HAP-1 (cell line): Measurements from ENCODE around the gene DNAJB12.
"Not testable (repeated sequence)": the region's sequence is repeated elsewhere in the genome, so short reads cannot be mapped to it uniquely, and the experiment has no call there.

Source experiments
- DNase-seq, 2 experiments: peaks; one replicate each; pipeline ENCODE4 v3.0.0-alpha.2; 2016 to 2020; ENCODE audit warnings: low spot score in 2 of 2
- H3K27me3 ChIP-seq: fragments of 250-450 bp; sonication (Bioruptor Pico); 2 replicates; pipeline ENCODE4 v1.5.1; 2020; ENCODE audit warnings: low read depth, mild to moderate bottlenecking, moderate library complexity
- H3K36me3 ChIP-seq: fragments of 250-450 bp; sonication (Bioruptor Pico); replicated peaks from 2 replicates; pipeline ENCODE4 v1.5.1; 2020; ENCODE audit warnings: mild to moderate bottlenecking
- H3K4me1 ChIP-seq: fragments of 250-450 bp; sonication (Bioruptor Pico); 2 replicates; pipeline ENCODE4 v1.5.1; 2020; ENCODE audit warnings: mild to moderate bottlenecking
- H3K4me3 ChIP-seq: fragments of 250-450 bp; sonication (Bioruptor Pico); 2 replicates; pipeline ENCODE4 v1.5.1; 2020; ENCODE audit warnings: mild to moderate bottlenecking, moderate library complexity
- H3K9me3 ChIP-seq: fragments of 250-450 bp; sonication (Bioruptor Pico); 2 replicates; pipeline ENCODE4 v1.5.1; 2020; ENCODE audit warnings: mild to moderate bottlenecking, moderate library complexity
- in situ Hi-C: fragments of 300-500 bp; cut with MboI; formaldehyde crosslinking; loops from 3 replicates; pipeline ENCODE4 v1.14.3; 2020; ENCODE audit warnings: low sequenced_read_pairs, inconsistent platforms, mixed read lengths

DNAJB12 gene

DNA sequence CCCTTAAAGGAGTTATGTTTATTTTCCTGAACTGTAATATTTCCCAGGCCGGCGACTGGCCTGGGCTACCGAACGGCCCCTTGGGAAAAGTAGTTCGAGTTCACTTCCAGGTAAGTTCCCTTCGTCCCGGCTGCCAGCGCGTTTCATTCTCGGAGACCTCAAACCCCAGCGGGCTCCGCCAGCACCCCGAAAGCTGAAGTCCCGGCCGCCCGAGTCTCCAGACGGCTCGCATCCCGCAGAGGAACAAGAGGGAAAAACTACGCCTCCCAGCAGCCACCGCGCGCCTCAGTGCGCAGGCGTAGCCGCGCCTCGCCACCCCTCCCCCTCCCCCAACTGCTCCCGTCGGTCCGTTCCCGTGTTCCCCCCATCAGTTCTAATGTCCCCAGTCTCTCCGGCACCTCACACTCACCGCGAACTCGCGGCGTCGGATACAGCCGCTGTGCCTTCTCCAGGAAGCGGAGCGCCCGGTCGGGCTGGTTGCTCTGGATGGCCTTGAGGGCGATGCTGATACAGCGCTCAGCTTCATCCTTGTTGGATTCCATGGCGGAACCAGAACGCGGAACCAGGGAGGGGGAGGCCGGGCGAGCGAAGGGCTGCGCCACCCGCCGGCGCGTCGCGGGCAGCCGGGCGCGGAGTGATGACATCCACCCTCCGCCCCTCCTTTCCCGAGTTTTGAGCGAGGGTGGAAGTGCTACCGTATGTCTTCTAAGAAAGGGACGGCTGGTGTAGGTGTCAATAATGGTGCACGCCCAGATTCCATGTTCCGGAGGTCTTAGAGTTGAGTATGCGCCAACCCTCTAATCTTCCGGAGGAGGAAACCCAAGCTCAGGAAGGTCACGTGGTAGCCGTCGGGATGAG is at the start of gene DNAJB12:
TSS of gene DNAJB12 (minus strand) at position 564 of the 858 bp plus-strand sequence. CDS start at position 542, 22 bp downstream.
- H3K27me3 ChIP-seq = no peaks in the 10 kb centered on the region
- peaks cover 4% of the 10 kb centered on the region for H3K4me1 ChIP-seq
- in situ Hi-C loops = no loop called here
- H3K36me3 ChIP-seq = no peaks in the 10 kb centered on the region
- DNase-seq = peak; percentile 93 to 94
- peak within 1 kb of the TSS; percentile 95 for H3K4me3 ChIP-seq
- H3K9me3 ChIP-seq = no peaks in the 10 kb centered on the region

GRCh38 chr10:72395581-72395980 is 40.9 kb upstream of the DNAJB12 start:
- DNase-seq = peak in 1 of 2 experiments; percentile 36
- in situ Hi-C loops, H3K9me3 ChIP-seq: not testable (repeated sequence)

GRCh38 chr10:72392571-72392970 is 37.9 kb upstream of the DNAJB12 start:
- H3K9me3 ChIP-seq = no peaks in the 10 kb centered on the region; the same call in 1 of the 2 replicates
- H3K27me3 ChIP-seq = no peaks in the 10 kb centered on the region
- no peak for DNase-seq
- in situ Hi-C loops = no loop called here
- no peaks in the 10 kb centered on the region; the same call in 1 of the 2 replicates for H3K36me3 ChIP-seq
- H3K4me3 ChIP-seq = no peak overlapping the region
- H3K4me1 ChIP-seq = no peaks in the 10 kb centered on the region

More at GRCh38 chr10:72395581-72395980, 40.9 kb upstream of the DNAJB12 start:
- H3K4me3 ChIP-seq, H3K4me1 ChIP-seq, H3K36me3 ChIP-seq, H3K27me3 ChIP-seq: not testable (repeated sequence)

- no peaks in the 10 kb centered on the region for H3K36me3 ChIP-seq
- H3K9me3 ChIP-seq = no peaks in the 10 kb centered on the region
- H3K4me1 ChIP-seq = no peaks in the 10 kb centered on the region
- no peaks in the 10 kb centered on the region for H3K27me3 ChIP-seq
- no peak overlapping the region for H3K4me3 ChIP-seq
- in situ Hi-C loops = no loop called here
- no peak for DNase-seq
Measured at GRCh38 chr10:72390764-72391163, 36.0 kb upstream of the DNAJB12 start.

DNA sequence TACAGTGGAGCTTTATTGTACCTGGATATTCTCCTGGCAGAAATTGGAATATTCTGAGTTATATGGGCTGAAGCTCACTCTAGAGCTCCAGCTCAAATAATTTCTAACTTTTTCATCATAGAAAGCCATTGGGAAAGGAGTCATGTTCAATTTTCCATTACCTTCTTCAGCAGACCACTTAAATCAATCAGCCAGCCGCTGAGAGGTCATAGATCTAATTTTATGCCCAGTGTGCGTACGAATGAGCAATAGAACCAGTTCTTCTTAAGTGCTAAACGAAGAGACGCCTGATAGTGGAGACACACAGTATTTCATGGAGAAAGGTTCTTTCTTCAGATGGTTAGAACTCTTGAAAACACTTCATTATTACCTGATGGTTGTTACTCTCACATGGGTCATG is 35.0 kb upstream of the DNAJB12 start:
- Histone ChIP-seq H3K27me3 (no peaks in the 10 kb centered on the region), H3K9me3 (no peaks in the 10 kb centered on the region), H3K36me3 (no peaks in the 10 kb centered on the region), H3K4me3 (no peak overlapping the region), H3K4me1 (no peaks in the 10 kb centered on the region)
- in situ Hi-C loops = no loop called here
- DNase-seq = no peak

- no peaks in the 10 kb centered on the region for H3K27me3 ChIP-seq
- in situ Hi-C loops = no loop called here
- no peak for DNase-seq
- H3K9me3 ChIP-seq = no peaks in the 10 kb centered on the region
- no peak overlapping the region for H3K4me3 ChIP-seq
- H3K36me3 ChIP-seq = no peaks in the 10 kb centered on the region
- H3K4me1 ChIP-seq = no peaks in the 10 kb centered on the region
Measured at GRCh38 chr10:72389014-72389413, 34.3 kb upstream of the DNAJB12 start.

GRCh38 chr10:72388062-72388461 is 33.3 kb upstream of the DNAJB12 start:
- Histone ChIP-seq H3K4me1 (no peaks in the 10 kb centered on the region), H3K4me3 (no peak overlapping the region), H3K27me3 (no peaks in the 10 kb centered on the region), H3K9me3 (no peaks in the 10 kb centered on the region), H3K36me3 (no peaks in the 10 kb centered on the region)
- DNase-seq = no peak
- in situ Hi-C loops = no loop called here

DNA sequence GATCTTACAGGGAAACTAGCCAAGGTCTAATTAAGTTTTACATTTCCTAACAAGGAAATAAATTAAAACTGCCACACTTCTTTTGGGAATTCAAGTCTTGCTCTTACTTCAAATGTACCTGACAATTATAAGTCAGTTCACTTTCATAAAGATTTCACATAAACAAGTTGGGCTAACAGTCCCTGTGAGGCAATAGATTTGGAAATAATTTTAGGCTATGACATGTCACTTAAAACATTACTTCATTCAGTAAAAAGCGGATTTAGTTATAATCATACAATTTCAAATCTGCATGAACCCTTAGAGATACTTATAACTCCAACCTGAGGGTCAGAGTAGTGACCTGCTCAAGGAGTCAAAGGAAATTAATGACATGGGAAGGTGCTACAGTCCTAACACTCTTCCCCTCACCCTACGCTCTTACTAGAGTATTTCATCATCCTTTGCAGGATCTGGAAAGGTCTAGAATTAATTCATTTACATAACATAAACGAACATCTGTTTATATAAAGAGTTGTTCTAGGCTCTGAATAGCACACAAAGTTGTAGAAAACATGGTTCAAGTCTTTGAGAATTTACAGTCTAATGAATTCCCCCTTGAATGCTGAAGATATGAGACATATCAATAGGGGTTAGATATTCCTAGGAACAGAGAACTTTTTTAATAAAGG is 32.3 kb upstream of the DNAJB12 start:
- Histone ChIP-seq H3K4me1 (no peaks in the 10 kb centered on the region), H3K4me3 (no peak overlapping the region), H3K27me3 (no peaks in the 10 kb centered on the region), H3K36me3 (no peaks in the 10 kb centered on the region), H3K9me3 (no peaks in the 10 kb centered on the region)
- peak in 1 of 2 experiments; percentile 16 for DNase-seq
- in situ Hi-C loops = no loop called here

- no peak overlapping the region for H3K4me3 ChIP-seq
- no peaks in the 10 kb centered on the region for H3K36me3 ChIP-seq
- DNase-seq = no peak
- in situ Hi-C loops = no loop called here
- H3K4me1 ChIP-seq = no peaks in the 10 kb centered on the region
- no peaks in the 10 kb centered on the region for H3K27me3 ChIP-seq
- H3K9me3 ChIP-seq = no peaks in the 10 kb centered on the region
Measured at GRCh38 chr10:72385724-72386123, 31.0 kb upstream of the DNAJB12 start.

DNA sequence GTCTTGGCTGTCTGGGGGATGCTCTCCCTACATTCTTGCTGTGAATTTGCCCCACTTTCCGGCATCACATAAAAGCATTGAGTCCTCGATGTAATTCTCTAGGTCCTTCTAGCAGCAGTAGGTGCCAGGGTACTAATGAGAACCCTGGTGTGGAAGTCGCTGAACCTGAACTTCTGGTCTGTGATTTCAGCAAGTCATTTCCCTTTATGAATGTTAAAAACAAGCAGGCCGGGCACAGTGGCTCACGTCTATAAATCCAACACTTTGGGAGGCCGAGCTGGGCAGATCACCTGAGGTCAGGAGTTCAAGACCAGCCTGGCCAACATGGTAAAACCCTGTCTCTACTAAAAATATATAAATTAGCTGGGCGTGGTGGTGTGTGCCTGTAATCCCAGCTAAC is 30.3 kb upstream of the DNAJB12 start:
- in situ Hi-C loops, H3K36me3 ChIP-seq, H3K9me3 ChIP-seq, DNase-seq, H3K4me3 ChIP-seq, H3K4me1 ChIP-seq, H3K27me3 ChIP-seq: not testable (repeated sequence)

DNA sequence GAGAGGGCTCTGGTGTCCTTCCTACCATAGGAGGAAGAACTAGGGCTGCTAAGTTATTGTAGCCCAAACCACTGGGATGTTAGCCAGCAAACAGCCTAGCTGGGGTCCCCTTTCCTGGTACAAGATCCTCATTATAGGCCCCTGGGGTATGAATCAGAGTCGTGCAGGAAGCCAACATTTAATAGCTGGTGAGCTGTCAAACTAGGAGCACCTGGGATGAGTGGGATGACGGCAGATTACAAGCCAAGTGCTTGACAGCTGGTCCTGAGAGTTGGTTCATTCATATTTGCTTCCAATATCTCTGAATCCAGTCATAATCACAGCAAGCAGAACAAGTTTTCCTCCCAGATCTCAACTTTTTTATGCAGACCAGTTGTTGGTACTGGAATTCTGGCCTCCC is 25.1 kb upstream of the DNAJB12 start:
- no peak for DNase-seq
- Histone ChIP-seq H3K4me1 (no peaks in the 10 kb centered on the region), H3K27me3 (no peaks in the 10 kb centered on the region), H3K4me3 (no peak overlapping the region), H3K36me3 (no peaks in the 10 kb centered on the region), H3K9me3 (no peaks in the 10 kb centered on the region)
- in situ Hi-C loops = no loop called here

GRCh38 chr10:72379062-72379461 is 24.3 kb upstream of the DNAJB12 start:
- in situ Hi-C loops = no loop called here
- H3K4me3 ChIP-seq = no peak overlapping the region
- H3K36me3 ChIP-seq = no peaks in the 10 kb centered on the region
- no peaks in the 10 kb centered on the region for H3K4me1 ChIP-seq
- no peaks in the 10 kb centered on the region for H3K27me3 ChIP-seq
- no peak for DNase-seq
- H3K9me3 ChIP-seq = no peaks in the 10 kb centered on the region

GRCh38 chr10:72375585-72375984 is 20.9 kb upstream of the DNAJB12 start:
- Histone ChIP-seq H3K36me3 (no peaks in the 10 kb centered on the region), H3K4me1 (no peaks in the 10 kb centered on the region), H3K4me3 (no peak overlapping the region), H3K27me3 (no peaks in the 10 kb centered on the region), H3K9me3 (no peaks in the 10 kb centered on the region)
- in situ Hi-C loops = no loop called here
- peak in 1 of 2 experiments; percentile 38 for DNase-seq

- H3K4me3 ChIP-seq = no peak overlapping the region
- H3K27me3 ChIP-seq = no peaks in the 10 kb centered on the region
- in situ Hi-C loops = no loop called here
- H3K4me1 ChIP-seq = no peaks in the 10 kb centered on the region
- DNase-seq = no peak
- no peaks in the 10 kb centered on the region for H3K9me3 ChIP-seq
- no peaks in the 10 kb centered on the region for H3K36me3 ChIP-seq
Measured at GRCh38 chr10:72375173-72375572, 20.5 kb upstream of the DNAJB12 start.
